Stomach (tissue), 4 donors: ENCODE measurements around the gene TTC27.

Source experiments
- CTCF ChIP-seq, 7 experiments: fragments of 450-650 bp in 4 of 7; fragments of 200-600 bp in 3 of 7; sonication (generic) in 3 of 7; IDR thresholded peaks; one replicate each; pipeline ENCODE4 v1.5.1; 2016 to 2019; ENCODE audit warnings: antibody characterized with exemption in 7 of 7, control low read depth in 2 of 7, mild to moderate bottlenecking in 1 of 7
- EP300 ChIP-seq: sonication (generic); formaldehyde crosslinking; IDR thresholded peaks from one replicate; pipeline ENCODE4 v1.6.1; 2017; ENCODE audit warnings: antibody characterized with exemption
- POLR2A ChIP-seq, 4 donors: fragments of 450-650 bp; IDR thresholded peaks; one replicate each; pipeline ENCODE4 v1.6.1; 2016; ENCODE audit warnings: antibody characterized with exemption in 4 of 4, control low read depth in 2 of 4, mild to moderate bottlenecking in 1 of 4, moderate library complexity in 1 of 4
- POLR2AphosphoS5 ChIP-seq, 3 donors: sonication (generic); formaldehyde crosslinking; IDR thresholded peaks; one replicate each; pipeline ENCODE4 v1.6.1; 2016; ENCODE audit warnings: antibody characterized with exemption in 3 of 3

- TF ChIP-seq CTCF (IDR thresholded peaks at IDR 0.05) (no peak), POLR2A (IDR thresholded peaks at IDR 0.05) (no peak), POLR2AphosphoS5 (IDR thresholded peaks at IDR 0.05) (no peak), EP300 (no peak)
These were observed 120.3 kb downstream of the TTC27 start for GRCh38 chr2:32748158-32748557.
